ENCODE results near the gene ARRDC2. TPM values are rescaled to one million over a fixed set of nuclear protein-coding genes. Genes with fewer than 3 reads are reported as not detected.

The ARRDC2 gene
- total and polyA plus RNA-seq, 2 of the 13 experiments (the other 11 are each of a cell fraction or from before 2014, with no cell fraction given), result 2.1 to 3.4 TPM

DNA sequence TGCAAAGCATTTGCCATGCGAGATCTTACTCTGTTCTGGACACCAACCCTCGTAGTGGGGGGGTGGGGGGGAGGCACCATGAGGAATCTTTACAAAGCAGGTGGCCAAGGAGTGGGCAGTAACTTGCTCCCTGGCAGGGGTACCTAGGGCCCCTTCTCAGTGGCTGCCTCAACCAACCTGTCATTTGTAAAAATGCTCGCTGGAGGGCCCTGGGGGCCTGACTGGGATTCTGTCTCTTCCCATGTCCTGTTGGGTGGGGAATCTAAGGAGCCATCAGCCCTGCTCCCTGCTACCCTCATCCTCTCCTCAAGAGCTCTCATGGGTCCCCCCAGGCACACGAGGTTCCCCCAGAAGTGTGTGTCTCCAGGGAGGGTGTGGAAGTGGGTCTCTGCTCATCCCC is 39.6 kb upstream of the ARRDC2 start:
- Histone ChIP-seq H3K36me3 (replicated peaks in 1 of 2; ENCODE audit: control insufficient read depth in 1 of 2, insufficient read depth in 2 of 2, low read length in 2 of 2) (no peaks in the 10 kb centered on the region), H2AFZ (ENCODE audit: low read length) (no peak overlapping the region), H3K27me3 (ENCODE audit: control insufficient read depth in 1 of 2, insufficient read depth in 2 of 2, low read length in 2 of 2) (peaks cover 3 to 60% of the 10 kb centered on the region in 2 experiments; a peak in 4 of 5 replicates), H3K4me2 (ENCODE audit: low read depth, low read length) (no peak overlapping the region), H4K20me1 (ENCODE audit: insufficient read depth, low read length) (no peaks in the 10 kb centered on the region), H3K4me3 (replicated peaks in 1 of 3; ENCODE audit: insufficient read depth in 1 of 3, low read depth in 2 of 3, low read length in 3 of 3) (no peak overlapping the region), H3K79me2 (ENCODE audit: insufficient read depth, low read length) (no peaks in the 10 kb centered on the region), H3K4me1 (ENCODE audit: insufficient read depth, low read length) (peaks cover 10% of the 10 kb centered on the region; the same call in 1 of the 2 replicates), H3K9ac (ENCODE audit: insufficient read depth, low read depth, low read length) (no peak overlapping the region), H3K9me3 (ENCODE audit: low read length) (no peaks in the 10 kb centered on the region), H3K27ac (ENCODE audit: extremely low read length, insufficient read depth, low read length) (no peak overlapping the region)
- CTCF ChIA-PET (ENCODE audit: low intra/inter-chr PET ratio, low total read pairs), result no interaction called here
- in situ Hi-C loops (cut with HindIII; ENCODE audit: extremely low pct_ligation_motif_present, low pct_unique_long_range_greater_than_20kb) (no loop called here), intact Hi-C loops (cut with micrococcal nuclease; ENCODE audit: unreplicated experiment) (no loop called here)
- POLR2A ChIA-PET, result no interaction called here
- ATAC-seq (no peak), FAIRE-seq (no peak), DNase-seq (ENCODE audit: low spot score) (no peak)
- WGBS (ENCODE audit: low lambda C conversion rate), result 7% methylated on average over 3 of the region's 4 CpGs
- BruUV-seq (replicated peaks), result no TSS peak
- TF ChIP-seq, protein P1, sequence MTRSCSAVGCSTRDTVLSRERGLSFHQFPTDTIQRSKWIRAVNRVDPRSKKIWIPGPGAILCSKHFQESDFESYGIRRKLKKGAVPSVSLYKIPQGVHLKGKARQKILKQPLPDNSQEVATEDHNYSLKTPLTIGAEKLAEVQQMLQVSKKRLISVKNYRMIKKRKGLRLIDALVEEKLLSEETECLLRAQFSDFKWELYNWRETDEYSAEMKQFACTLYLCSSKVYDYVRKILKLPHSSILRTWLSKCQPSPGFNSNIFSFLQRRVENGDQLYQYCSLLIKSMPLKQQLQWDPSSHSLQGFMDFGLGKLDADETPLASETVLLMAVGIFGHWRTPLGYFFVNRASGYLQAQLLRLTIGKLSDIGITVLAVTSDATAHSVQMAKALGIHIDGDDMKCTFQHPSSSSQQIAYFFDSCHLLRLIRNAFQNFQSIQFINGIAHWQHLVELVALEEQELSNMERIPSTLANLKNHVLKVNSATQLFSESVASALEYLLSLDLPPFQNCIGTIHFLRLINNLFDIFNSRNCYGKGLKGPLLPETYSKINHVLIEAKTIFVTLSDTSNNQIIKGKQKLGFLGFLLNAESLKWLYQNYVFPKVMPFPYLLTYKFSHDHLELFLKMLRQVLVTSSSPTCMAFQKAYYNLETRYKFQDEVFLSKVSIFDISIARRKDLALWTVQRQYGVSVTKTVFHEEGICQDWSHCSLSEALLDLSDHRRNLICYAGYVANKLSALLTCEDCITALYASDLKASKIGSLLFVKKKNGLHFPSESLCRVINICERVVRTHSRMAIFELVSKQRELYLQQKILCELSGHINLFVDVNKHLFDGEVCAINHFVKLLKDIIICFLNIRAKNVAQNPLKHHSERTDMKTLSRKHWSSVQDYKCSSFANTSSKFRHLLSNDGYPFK (CRISPR knock-in tag; IDR thresholded peaks at IDR 0.05; ENCODE audit: borderline replicate concordance), result no peak
- no peak for TF ChIP-seq YY1 (IDR thresholded peaks at IDR 0.05; ENCODE audit: insufficient read depth, insufficient replicate concordance, low read depth, low read length)
- TF ChIP-seq MAFK (conservative IDR thresholded peaks at IDR 0.05 in 1 of 2, IDR thresholded peaks at IDR 0.05 in 1 of 2; ENCODE audit: low read length in 2 of 2), result no peak
- no peak for TF ChIP-seq ZNF557 (CRISPR knock-in tag; IDR thresholded peaks at IDR 0.05)
